NCI-H510A (cell line): ENCODE data around the gene NACC2.
"Not testable (repeated sequence)": the region's sequence is repeated elsewhere in the genome, so short reads cannot be mapped to it uniquely, and the experiment has no call there.

Source experiments
- DNase-seq: peaks from one replicate; lab custom pipeline; 2025; lab: John Stamatoyannopoulos, UW

The NACC2 gene

DNA sequence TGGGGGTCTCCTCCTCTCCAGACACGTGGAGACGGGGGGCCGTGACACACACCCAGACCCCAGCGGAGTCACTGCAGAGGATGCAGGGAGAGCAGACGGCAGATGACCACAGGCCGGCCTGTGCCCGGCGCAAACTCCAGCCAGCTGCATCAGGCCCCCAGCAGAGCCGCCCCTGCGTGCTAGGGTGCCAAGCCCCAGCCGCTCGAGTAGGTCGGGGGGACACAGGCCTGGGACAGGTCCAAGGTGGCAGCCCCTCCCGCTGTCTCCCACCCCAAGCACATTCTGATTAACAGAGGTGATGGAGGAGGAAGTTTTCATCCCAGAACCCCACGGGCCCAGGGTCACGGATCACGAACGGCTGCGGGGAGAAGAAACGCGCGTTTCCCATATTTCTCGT lies 14.4 kb downstream of the NACC2 start:
- no peak for DNase-seq

DNA sequence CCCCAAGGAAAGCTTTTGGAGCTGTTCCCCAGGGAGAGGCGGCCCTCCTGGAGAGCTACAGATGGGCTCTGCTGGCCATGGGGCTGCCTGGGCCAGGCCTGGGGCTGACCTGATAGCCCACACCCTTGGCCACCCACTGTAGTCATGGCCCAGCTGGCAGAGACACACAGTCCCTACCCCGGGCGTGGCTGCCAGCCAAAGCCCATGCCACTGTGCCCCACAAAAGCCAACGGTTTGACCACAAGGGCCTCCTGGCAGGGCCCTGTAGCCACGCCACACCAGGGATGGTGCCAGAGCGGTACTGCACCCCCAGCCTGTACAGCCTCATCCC lies 15.2 kb downstream of the NACC2 start:
- no peak for DNase-seq

- no peak for DNase-seq
Observed at GRCh38 chr9:136079211-136079915, 15.7 kb downstream of the NACC2 start.

DNA sequence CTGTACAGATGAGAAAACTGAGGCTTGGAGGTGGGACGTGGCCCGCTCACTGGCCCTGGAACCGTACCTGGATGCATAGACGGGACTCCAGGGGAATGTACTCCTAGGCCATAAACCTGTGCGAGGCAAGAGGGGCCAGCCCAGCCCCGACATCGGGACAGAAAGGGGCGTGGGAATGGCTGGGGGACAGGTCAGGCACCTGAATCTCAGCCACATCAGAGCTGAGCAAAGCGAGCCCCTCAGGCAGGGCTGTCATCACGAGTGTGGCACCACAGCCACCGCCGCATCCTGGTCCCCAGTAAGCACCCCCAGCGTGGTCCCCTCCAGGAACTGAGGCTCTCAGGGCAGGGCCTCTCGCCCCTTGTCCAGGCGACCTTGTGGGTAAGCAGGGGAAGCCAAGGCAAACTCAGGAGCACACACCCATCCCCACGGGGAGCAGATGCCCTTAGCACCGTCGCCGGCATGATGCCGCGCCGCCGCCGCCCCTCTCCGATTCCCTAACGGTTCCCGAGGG lies 16.5 kb downstream of the NACC2 start:
- no peak for DNase-seq

- no peak for DNase-seq
Observed at GRCh38 chr9:136078024-136078423, 17.1 kb downstream of the NACC2 start.

DNA sequence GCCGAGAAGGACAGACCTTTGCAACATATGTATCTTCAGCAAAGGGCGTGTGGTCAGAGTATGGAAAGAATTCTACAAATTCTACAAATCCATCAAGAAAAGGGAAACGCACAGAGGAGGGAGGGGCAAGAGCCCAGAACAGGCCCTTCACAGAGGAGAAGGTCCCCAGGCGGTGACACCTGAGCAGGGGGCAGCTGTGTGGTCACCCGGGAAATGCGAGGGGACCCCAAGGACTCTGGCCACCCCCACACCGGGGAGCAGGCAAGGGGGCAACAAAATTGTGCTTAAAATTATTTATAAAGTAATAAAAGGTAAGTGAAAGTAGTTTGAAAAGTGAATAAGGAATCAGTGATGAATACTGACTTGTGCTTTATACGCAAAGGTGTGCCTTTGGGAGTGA lies 17.6 kb downstream of the NACC2 start:
- no peak for DNase-seq

DNA sequence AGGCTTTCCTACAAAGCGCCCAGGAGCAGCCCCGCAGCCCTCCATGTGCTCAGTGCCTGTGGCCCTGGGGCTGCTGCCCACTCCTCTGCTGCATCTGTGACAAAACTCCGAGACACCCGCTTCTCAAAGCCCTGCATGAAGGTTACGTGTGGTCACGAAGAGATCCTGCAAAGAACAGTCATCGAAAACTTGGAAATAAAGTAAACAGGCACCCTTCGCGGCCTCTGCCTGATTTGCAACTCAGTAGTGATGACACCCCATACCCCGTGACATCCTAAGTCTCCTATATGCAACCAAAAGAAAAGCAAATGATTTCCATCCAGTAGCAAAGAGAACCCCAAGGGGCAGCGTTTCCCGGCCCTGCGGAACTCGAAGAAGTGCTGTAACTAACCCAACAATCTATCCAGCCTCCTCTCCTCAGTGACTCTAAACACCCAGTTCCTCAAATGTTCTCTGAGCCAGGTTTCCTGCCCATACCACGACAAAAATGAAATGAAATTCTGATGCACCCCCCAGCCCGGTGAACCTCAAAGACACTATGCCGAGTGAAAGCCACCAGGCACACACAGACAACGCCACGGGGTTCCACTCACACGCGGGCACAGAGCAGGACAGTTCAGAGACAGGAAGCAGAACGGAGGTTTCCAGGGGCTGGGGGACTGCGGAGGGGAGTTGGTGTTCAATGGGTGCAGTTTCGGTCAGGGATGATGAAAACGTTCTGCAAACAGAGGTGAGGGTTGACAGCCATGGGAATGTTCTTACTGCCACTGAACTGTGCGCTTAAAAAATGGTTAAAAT lies 19.0 kb downstream of the NACC2 start:
- DNase-seq = no peak

DNA sequence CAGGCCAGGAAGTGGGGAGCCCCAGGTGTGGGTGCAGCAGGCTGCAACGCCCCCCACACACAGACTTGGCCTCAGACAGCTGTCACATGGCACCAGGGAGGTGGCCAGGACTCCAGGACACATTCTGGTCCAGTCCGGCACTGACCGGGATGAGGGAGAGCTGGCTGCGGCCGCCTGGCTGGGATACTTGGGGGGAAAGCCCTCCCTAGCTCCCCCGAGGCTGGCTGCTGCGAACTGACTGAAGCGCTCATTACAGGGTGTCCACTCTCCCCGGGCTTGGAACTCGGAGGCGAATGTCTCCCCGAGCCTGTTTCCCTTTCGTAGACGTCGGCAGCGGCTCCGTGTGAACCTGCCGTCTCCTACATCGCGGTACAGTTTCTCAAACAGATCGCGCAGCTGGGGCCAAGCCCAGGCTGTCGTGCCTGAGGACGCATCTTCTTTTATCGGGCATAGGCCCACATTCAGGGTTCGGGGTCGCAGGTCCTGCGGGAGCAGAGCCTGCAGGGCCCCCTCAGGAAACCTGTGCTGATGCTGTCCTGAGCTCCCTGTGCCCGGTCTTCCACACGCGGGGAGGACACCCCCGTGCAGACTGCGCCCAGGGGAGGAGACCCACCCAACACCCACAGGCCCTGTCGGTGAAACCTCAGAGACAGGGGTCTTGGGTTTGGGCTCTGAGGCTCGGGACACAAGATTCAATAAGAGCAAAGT lies 19.8 kb downstream of the NACC2 start:
- DNase-seq = no peak

- DNase-seq = no peak
Observed at GRCh38 chr9:136074706-136075105, 20.4 kb downstream of the NACC2 start.

- DNase-seq = no peak
Observed at GRCh38 chr9:136062657-136063439, 32.2 kb downstream of the NACC2 start.

DNA sequence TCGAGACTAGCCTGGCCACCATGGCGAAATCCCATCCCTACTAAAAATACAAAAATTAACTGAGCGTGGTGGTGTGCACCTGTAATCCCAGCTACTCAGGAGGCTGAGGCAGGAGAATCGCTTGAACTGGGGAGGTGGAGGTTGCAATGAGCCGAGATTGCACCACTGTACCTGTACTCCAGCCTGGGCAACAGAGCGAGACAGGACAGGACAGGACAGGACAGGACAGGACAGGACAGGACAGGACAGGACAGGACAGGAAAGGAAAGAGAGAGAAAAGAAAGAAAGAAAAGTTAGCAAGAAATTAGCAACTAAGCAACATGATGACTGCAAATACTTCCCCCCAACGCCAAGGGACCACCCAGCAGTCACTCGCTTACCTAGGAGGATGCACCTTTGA lies 33.2 kb downstream of the NACC2 start:
- not testable (repeated sequence) for DNase-seq

GRCh38 chr9:136061405-136061804 lies 33.7 kb downstream of the NACC2 start:
- no peak for DNase-seq

- DNase-seq = no peak
Observed at GRCh38 chr9:136060671-136061371, 34.3 kb downstream of the NACC2 start.

- DNase-seq = no peak
Observed at GRCh38 chr9:136059851-136060670, 35.0 kb downstream of the NACC2 start.

DNA sequence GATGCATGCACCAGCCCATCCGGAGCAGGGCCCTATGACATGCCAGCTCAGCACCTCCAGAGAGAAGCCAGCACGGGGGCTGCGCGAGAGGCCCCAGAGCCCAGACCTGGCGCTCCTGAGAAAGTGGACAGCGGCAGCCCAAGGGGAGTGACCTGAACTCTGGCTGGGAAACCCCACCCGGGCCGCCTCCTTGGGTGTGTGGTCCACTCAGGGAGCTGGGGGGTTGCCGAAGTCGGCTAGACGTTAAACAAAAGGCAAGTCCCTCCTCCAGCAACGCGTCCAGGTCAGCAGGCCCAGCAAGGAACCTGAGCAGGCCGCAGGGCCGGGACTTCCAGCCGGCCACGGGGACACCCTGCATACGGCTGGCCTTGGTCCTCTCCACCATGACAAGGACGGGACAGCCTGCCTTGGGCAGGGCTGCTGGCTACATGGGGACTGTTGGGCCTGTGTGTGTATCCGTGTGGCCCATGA lies 35.7 kb downstream of the NACC2 start:
- DNase-seq = no peak

GRCh38 chr9:136058801-136059302 lies 36.2 kb downstream of the NACC2 start:
- DNase-seq = no peak

DNA sequence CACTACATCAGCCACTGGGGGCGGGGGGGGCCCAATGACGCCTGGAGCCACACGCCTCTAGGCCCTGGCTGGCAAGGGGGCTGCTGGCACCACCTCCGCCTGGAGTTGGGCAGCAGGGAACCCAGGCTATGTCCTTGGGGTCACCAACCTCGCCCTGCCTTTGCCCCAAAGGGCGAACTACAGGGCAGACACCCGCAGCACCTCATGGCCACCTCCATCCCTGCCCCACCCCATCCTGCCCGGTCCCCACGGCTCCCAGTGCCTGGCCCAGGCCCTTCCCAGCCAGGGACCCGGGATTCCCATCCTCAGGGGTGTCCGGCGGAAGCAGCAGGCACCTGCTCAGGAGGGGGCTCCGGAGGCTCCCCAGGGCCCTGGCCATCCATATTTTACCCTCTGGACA lies 37.0 kb downstream of the NACC2 start:
- DNase-seq = no peak

DNA sequence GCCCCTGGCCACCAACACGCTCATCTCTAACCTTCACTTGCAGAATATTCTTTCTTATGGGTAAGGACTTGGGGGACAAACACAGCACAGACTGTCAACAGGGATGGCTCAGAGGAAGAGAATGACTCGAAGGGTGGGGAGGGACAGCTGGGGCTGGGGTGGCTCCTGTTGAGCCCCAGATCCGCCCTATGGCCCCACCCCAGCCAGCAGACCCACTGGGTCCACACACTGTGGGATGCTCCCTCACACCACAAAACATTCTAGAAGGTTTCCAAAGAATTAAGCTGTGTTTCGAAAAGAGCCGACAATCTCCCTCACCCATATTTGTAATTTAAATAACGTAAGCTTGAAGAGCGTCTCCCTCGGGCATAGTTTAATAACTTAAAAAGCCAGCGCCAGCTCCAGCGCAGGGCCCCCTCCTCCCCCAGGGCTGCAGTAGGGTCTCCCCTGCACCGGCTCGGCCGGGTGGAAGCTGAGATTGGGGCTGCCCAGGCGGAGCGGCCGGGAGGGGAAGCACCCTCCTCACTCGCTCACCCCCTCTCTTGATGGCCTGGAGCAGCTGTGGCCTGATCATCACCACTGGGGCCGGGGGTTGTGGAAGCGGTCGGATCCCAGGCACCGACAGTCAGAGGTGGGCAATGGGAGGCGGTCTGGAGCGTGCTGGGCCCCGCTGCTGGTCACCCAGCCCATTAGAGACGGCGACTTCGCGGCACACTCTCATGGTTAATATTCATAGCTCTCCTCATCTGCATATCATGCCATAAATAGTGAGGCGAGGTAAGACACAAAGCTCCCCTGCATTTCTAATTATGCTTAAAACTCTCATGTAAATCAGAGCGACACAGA lies 37.6 kb downstream of the NACC2 start:
- DNase-seq = no peak

DNA sequence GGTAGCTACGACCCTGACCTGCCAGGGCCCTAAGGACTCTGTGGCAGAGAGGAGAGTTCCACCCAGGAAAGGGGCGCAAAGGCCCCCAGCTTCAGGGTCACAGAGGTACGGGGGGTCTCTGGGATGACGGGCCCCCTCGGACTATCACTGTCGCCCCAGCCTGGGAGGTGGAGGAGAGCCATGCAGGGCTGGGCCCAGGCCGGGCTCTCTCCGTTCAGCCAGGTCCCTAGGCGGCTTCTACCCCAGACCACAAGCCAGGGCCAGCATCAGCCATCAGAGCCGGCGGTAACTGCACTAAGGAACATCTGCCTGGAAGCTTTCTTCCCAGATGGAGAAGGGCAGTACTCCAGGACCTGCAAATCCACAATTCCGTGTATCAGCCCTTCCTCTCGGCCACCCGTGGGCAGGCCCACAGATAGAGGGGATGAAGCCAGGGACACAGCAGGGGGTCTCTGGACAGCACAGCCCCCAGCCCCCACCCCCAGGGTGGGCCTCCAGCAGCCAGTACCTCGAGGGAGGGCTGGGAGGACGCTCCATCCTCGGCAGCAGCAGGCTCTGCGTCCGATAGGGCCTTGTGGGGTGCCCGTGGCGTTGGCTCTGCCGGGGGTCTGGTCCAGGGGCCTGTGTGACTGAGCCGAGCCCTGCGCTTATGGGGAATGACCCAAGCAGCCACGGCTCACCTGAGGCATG lies 38.4 kb downstream of the NACC2 start:
- no peak for DNase-seq
